AG09309 (cell line): ENCODE measurements around the gene PPM1K.

Experiments
- DNase-seq: peaks from one replicate; pipeline ENCODE4 v3.0.0-alpha.2; 2010; ENCODE audit warnings: low read depth
- H3K4me3 ChIP-seq: 2 replicates; pipeline ENCODE4 v1.5.1; 2011; ENCODE audit warnings: mild to moderate bottlenecking, low read depth, low read length, moderate library complexity; ENCODE audit not compliant: control insufficient read depth
- CTCF ChIP-seq: IDR thresholded peaks from 2 replicates; pipeline ENCODE4 v1.5.1; 2011; ENCODE audit warnings: mild to moderate bottlenecking, low read depth, low read length, inconsistent platforms; ENCODE audit not compliant: insufficient read depth, control insufficient read depth; ENCODE audit errors: missing control alignments

Gene PPM1K

GRCh38 chr4:88225232-88226105 is 58.9 kb downstream of the PPM1K start:
- DNase-seq = no peak
- TF ChIP-seq CTCF = no peak
- H3K4me3 ChIP-seq = no peak overlapping the region

- H3K4me3 ChIP-seq = no peak overlapping the region
- no peak for DNase-seq
- no peak for TF ChIP-seq CTCF
Observed at GRCh38 chr4:88223516-88223915, 60.8 kb downstream of the PPM1K start.

GRCh38 chr4:88219099-88219498 is 65.3 kb downstream of the PPM1K start:
- no peak overlapping the region for H3K4me3 ChIP-seq
- peak; percentile 27 for DNase-seq
- peak; percentile 50 for TF ChIP-seq CTCF

- H3K4me3 ChIP-seq = no peak overlapping the region
- no peak for TF ChIP-seq CTCF
- DNase-seq = no peak
Observed at GRCh38 chr4:88217169-88217568, 67.2 kb downstream of the PPM1K start.

GRCh38 chr4:88216395-88216794 is 68.0 kb downstream of the PPM1K start:
- no peak overlapping the region for H3K4me3 ChIP-seq
- TF ChIP-seq CTCF = no peak
- DNase-seq = no peak

GRCh38 chr4:88215351-88215750 is 69.0 kb downstream of the PPM1K start:
- TF ChIP-seq CTCF = no peak
- DNase-seq = no peak
- H3K4me3 ChIP-seq = no peak overlapping the region
